ENCODE measurements around the gene EPB41L2.

DNA sequence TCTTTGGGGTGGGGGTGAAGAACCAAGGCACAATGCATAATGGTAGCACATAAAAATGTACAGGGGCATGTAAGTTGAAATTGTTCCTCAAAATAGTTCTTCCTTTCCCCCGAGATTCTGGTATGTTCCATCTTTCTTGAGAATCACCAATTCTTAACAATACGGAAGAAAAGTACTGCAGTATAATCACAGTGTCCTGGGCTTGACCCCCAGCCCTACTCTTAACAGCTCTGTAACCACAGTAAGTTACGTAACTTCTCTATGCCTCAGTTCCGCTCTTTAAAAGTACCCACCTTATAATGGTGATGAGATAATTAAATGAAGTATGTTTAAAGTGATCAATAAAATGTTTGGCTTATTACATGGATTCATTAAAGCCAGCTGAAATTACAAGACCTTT lies 131.4 kb downstream of the EPB41L2 start:
- TF ChIP-seq, protein P1, sequence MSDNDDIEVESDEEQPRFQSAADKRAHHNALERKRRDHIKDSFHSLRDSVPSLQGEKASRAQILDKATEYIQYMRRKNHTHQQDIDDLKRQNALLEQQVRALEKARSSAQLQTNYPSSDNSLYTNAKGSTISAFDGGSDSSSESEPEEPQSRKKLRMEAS (IDR thresholded peaks at IDR 0.05), result no peak
- TF ChIP-seq, protein P2, sequence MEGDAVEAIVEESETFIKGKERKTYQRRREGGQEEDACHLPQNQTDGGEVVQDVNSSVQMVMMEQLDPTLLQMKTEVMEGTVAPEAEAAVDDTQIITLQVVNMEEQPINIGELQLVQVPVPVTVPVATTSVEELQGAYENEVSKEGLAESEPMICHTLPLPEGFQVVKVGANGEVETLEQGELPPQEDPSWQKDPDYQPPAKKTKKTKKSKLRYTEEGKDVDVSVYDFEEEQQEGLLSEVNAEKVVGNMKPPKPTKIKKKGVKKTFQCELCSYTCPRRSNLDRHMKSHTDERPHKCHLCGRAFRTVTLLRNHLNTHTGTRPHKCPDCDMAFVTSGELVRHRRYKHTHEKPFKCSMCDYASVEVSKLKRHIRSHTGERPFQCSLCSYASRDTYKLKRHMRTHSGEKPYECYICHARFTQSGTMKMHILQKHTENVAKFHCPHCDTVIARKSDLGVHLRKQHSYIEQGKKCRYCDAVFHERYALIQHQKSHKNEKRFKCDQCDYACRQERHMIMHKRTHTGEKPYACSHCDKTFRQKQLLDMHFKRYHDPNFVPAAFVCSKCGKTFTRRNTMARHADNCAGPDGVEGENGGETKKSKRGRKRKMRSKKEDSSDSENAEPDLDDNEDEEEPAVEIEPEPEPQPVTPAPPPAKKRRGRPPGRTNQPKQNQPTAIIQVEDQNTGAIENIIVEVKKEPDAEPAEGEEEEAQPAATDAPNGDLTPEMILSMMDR (IDR thresholded peaks at IDR 0.05 in 2 of 3, conservative IDR thresholded peaks at IDR 0.05 in 1 of 3; ENCODE audit: borderline replicate concordance in 1 of 3, insufficient read depth in 1 of 3, low read depth in 2 of 3, low read length in 2 of 3), result no peak
